Epidermal melanocyte (primary cell): ENCODE measurements around the gene SH3GL2.

Experiments used
- DNase-seq: peaks from one replicate; pipeline ENCODE4 v3.0.0; 2011; ENCODE audit warnings: low spot score; ENCODE audit not compliant: insufficient read length

The SH3GL2 gene

DNA sequence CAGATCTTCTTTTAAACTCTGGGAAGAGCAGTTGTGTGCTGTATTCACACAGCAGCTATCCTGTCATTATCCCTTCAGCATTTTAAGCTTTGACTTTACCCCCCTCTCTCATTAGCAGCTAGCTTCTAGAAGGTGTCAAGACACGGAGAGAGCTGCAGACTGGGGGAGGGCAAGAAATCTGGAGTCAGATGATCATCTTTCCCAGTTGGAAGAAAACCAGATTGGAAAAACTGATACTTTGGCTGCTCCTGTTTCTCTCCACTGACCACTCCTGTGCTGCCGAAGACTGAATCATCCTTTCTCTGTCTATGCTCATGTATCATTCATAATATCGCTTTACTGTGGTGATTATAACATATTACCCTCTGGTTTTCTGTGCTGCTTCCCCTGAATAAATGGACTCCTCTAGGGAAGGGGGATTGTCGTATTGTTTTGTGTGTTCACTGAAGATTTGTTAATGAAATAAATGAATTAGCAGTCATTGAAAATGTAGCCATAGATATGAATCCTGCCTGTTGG, 75.1 kb downstream of the SH3GL2 start:
- DNase-seq = no peak

DNA sequence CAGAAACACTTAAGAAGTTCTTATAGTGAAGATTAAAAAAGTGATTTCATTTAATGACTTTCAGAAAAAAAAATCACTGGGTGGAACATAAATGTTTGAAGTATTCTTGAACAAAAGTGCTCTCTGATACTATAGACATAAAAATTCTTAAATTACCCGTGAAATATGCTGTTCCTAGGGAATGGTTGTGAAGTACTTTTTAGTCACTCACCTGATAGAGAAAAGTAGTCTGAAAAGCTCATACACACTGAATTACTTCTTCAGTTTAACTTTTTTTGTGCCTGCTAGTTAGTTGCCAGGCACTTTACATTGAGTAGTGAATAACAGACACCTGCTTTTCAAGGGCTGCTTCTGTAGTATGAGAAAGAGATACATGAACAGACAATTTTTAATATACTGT, 78.0 kb downstream of the SH3GL2 start:
- no peak for DNase-seq

DNA sequence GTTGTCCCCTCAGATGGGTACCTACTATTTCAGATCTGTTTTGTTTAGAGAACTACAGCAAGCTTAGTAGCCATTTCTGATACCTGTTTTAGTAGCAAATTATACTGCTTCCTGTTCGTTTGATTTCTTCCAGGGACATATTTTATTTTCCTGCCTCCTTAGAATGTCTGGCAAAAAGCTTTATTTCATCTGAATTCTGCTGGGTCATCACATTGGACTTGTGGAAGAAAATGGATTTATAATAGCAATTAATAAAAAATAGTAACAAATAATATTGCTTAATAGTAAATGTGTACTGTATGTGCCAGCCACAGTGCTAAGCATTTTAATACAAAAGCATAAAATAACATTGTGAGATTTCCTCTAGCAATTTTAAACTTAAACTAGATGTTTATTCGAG, 79.4 kb downstream of the SH3GL2 start:
- no peak for DNase-seq

DNA sequence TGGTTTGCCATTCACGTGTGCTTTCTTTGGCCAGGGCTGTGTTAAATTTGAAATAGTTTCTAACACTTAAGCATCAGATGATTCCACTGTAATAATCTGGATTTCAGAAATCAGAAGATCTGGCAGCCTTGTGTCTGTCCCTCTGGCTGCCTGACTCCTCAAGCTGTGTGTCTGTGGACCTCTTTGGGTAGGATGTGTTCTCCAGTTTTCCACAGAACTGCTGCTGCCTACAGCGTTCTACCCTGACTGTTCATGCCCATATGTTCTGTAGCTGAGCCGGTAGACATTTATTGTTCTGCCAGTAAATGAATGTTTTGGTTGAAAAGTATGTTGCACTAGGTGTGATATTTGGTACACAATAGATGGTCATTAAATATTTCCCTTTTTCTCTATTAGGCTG, 81.3 kb downstream of the SH3GL2 start:
- DNase-seq = no peak

DNA sequence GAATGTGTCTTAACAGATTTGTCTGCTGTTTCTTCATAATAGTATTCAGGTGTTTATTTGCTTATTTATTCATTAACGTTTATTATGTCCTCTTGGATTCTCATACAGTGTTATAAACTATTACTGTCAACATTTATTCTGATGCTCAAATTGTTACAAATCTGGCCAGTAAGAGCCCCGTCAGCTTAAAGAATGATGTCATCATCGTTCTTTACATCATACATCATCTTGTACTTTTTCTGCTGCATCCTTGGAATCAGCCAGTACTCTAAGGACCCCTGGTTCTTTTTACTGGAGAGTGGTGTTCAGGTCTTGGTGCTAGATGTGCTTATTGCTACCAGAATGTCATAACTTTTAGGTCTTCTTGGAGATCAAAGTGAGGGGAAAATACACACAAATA, 86.6 kb downstream of the SH3GL2 start:
- DNase-seq = no peak

DNA sequence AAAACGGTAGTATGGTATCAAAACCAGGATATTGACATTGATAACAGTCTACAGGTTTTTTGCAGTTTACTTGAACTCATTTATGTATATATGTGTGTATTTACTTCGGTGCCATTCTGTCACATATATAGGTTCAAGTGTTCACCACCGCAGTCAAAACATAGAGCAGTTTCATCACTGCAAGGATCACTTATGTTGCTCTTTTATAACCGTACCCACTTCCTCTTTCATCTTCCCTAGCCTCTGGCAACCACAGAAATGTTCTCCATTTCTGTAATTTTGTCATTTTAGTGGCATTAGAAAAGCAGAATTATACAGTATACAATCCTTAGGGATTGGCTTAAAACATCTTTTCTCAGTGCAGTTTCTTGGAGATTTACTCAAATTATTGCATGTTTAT, 90.3 kb downstream of the SH3GL2 start:
- no peak for DNase-seq

DNA sequence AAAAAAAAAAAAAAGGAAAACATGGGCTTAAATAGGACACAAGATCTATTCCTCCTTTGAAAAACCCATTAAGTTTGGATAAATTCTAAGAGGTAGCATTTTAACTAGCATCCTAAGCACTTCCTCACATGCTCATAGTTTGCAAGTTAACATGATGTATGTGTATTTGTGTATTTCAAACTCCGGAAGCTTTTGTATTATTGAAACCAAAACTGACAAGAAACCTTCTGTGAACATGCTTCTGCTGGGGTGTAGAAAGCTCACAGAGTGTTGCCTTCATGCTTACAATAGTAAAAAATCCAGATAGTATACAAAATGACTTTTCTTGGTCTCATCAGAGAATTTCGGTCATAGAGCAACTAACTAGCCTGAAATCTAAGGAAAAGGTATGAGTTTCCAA, 103.8 kb downstream of the SH3GL2 start:
- no peak for DNase-seq

DNA sequence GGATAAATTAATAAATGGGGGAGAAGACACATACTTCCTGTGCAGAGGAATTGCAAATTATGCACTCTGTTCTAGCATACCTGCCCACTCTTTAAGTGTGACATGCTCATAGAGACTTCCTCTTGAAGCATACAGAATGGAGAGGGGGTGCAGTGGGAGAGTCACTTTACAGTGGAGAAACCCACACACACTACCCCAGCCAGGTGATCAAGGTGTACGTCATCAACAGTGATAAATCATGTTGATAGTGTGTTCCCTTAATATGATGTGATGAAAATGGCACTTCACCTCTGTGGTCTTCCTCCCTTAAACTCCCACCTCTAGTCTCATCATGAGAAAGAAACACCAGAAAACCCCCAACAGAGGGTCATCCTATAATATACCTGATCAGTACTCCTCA, 110.0 kb downstream of the SH3GL2 start:
- DNase-seq = no peak

DNA sequence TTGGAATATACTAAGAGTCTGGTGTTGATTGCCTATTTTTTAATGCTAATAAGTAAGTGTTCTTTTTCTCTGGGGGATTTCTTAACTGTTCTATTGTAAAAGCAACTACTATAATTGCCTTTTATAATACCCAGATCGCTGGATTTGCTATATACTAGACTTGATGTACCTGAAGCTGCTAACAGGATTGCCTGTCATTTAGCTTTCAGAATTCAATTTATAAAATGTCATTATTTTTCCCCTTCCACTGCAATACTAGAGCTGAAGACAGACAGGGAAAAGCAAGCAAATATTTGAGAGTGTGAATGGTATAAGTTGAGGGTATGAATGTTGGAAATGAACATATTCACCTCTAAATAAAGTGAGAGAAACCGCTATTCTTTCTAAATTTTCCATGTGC, 115.5 kb downstream of the SH3GL2 start:
- no peak for DNase-seq

DNA sequence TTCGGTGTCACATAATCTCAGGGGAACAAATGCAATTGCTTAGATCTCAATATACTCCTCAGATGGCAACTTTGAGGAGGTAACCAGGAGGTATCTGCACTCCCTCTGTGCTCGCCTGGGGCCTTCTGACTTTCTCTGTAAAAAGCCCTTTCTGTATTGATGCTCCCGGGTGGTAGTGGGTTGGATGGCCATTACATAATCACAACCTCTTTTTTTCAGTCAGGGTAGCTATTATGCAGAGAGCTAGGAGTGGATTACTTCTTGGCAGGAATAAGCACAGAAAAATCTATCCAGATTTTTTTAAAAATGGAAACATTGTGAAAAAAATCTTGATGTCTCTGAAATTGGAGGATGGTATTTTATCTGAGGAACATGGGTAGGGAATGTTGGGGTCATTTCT, 116.6 kb downstream of the SH3GL2 start:
- DNase-seq = no peak

DNA sequence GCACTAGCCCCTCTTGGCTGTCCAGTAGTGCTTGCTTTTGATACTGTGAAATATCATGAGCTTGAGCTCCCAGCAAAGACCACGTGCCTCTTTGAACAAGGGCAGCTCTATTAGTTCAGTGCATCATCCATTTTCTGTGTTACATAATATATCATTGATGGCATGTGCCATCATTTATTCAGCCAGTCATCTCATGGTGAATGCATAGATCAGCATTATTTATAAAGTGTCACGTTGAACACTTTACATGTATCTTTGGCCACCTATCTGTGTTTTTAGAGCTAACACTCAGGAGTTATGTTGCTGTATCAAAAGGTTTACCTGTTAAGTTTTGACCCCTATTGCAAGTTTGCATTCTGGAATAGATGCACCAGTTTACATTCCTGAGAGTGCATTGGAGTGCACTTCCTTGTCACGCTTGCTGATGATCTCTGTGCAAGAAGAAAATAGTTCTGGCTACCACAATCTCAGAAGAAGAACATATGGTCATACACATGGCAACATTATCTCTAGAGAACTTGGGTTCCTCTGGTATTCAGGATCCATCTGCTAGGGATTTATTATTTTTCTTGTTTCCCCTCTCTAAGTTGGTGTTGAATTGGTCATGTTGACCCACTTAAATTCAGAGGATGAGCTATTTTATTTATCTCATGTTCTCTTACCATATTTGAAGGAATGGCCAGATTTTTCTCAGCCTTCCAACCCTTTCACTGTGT, 120.9 kb downstream of the SH3GL2 start:
- no peak for DNase-seq

DNA sequence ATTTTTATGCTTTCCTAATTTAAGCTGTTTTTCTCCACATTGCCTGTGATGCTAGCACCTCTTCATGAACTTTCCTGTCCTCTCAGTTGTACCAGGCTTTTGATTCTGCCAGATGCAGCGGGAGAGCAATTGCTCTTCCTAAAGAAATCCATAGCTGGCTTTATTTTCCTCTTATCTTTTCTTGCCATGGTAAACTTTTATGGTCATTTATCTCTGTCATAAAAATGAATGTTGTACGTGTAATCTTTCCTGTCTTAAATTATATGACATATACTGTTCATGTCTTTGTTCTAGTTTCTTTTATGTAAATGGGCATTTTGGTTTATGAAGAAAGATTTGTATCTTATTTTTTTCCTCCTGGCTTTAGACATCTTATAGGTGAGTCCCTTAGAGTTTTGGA, 127.5 kb downstream of the SH3GL2 start:
- no peak for DNase-seq

DNA sequence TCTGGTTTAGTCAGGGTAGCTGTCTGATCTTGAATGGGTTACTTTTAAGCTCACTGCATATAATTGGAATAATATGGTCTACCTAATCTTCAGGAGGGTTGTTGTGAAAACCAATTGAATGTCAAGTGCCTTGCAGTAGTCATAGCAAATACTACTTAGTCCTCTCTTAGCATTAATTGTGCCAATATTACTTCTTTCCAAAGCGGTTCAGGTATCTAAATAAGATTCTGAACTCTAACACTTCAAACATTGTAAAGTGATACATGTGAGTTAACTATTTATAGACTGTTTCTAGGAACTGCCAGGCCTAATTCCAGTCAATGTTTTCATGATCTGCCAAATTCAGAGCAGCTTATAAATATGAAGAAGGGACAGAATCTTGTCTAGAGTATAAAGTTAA, 140.2 kb downstream of the SH3GL2 start:
- no peak for DNase-seq

DNA sequence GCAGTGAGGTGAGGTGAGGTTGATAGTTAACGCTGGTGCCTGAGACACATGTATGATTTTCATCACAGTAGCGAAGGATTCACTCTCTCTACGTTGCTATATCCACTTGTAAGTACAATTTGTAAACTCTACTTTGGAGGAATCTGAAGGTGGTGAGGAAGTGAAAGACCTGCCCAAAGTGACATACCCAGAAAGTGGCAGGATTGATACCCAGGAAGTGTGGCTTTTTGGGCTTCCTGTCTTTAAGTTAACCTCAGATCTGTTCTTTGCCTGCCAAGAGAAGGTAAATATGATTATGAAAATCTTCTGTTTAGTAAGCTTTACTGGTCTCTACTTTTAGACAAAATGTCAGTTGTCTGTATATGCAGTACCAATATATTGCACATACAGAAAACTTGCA, 143.1 kb downstream of the SH3GL2 start:
- DNase-seq = no peak

DNA sequence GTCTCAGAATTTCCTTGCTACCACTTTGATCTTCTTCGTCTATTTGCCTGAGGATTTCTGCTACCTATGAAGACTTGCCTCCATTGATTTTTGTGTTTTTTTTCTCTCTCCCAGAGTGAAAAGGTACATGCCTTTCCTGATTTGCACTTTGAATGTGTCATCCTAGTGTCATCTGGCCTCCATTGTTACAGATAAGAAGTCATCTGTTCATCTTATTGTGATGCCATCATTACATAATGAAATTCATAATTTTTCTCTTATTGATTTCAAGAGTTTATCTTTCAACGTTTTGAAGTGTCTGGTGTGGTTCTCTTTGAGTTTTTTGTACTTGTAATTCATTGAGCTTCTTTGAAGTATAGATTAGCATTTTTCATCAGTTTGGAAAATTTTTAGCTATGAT, 144.8 kb downstream of the SH3GL2 start:
- no peak for DNase-seq

DNA sequence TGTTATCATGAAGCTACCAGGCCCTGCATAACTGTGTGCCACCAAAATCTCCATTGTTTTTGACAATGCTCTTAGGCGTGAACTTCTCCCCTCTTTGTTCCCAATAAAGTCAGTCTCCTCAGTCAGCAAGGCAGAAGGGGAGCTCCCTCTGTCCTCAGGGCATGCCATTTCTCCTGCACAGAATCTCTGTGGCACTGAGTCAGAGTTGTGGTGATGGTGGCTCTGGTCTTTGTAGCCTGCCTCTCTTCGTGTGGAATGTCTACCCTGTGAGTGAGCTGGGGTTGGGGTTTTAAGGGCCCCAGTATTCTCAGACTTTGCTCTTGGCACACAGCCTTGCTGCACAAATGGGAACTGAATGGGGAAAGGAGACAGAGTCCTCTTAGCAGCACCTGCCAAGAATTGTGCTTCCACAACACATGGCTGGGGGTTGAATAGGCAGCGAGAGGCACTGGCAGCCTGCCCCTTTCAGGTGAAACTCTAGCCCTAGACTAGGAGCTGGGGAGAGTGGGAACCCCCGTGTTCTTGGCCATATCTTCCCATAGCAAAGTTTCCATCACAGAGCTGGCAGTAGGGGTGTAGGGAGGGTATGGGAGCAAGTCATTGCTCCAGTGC, 146.6 kb downstream of the SH3GL2 start:
- no peak for DNase-seq

DNA sequence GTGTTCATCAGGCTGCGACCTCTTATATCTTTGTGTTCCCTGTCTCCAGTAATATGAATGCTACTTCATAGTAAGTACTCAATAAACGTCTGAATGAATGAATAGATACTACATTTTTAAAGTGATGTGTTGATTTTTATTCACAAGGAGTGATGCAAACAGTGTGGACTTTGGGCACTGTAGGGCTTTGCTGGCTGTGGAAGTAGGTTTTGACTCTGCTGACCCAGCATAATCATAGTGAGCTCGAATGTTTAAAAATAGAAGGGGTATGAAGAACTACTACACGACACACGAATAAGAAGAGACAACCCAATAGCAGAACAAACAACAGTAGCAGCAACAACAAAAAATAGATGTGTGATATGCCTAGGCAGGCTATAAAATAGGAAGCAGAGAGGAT, 147.4 kb downstream of the SH3GL2 start:
- no peak for DNase-seq

DNA sequence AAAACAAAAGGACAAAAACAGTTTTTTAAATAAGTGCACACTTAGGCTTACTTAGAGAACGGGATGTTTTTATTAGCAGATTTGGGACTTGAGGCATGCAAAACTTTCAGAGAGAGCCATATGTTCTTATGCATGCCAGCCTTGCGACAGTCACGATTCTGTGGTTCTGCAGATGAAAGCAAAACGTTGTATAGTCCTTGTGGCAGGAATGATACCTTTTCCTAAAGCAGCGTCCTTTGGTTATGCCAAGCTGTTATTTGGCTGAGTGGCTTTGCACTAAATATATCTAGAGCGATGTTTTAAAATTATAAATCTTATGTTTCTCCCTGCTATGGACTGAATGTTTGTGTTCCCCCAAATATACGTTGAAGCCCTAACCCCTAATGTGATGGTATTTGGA, 152.0 kb downstream of the SH3GL2 start:
- no peak for DNase-seq

DNA sequence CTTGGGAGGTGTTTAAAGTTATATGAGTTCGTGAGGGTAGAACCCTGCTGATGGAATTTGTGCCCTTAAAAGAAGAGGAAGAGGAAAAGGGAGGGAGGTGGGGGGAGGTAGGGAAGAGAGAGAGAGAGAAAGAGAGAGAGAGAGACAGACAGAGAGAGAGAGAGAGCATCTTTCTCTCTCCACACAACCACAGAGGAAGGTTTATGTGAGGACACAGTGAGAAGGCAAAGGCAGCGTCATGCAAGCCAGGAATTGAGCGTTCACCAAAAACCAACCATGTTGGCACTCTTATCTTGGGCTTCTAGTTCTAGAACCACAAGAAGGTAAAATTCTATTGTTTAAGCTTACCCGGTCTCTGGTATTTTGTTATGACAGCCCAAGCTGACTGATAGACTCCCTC, 152.4 kb downstream of the SH3GL2 start:
- no peak for DNase-seq

DNA sequence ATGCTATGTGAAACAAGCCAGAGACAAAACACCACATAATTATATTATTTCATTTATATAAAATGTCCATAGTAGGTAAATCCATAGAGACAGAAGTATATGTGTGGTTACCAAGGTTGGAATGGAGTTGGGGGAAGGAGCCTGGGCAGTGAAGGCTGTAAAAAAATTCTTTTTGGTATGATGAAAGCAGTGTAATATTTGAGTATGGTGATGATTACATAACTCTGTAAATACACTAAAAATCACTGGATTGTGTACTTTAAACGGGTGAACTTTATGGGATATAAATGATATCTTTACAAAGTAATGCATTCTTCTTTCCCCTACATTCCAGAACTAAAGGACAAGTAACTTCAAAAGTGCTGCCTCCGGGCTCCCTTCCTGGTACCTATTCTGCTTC, 155.8 kb downstream of the SH3GL2 start:
- no peak for DNase-seq

DNA sequence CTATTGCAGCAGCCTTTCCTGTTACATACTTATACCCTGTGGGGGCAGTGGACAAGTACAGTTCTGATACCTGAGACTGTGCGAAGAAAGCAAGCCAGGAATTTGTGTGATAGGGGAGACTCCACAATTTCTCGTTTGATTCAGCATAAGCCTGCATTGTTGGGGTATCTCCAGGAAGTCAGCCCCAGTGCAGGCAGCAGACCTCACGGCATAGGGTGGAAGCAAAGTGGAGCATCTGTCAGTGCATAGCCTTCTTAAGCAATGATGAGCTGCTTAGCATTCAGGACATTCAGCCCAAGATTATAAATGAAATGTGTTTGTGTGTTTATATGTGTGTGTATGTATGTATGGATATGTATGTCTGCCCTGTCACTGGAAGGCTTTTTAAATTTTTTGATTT, 157.0 kb downstream of the SH3GL2 start:
- DNase-seq = no peak

DNA sequence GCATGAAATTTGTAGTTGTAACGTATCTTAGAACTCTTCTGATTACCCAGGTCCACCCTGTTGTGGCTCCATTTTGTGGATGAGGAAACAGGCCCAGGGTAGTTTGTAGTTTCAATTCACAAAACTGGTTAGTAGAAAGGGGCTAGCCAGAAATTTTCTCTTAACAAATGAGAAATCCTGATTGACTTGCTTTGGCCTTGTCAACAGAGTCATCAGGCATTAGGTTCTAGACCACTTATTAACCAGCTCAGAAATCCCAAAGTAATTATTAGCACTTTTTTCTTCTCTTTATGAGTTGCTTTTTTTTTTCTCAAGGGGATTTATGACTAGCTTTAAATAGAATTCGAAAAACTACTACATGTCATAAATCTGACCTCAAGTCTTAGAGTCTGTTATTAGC, 160.2 kb downstream of the SH3GL2 start:
- no peak for DNase-seq

DNA sequence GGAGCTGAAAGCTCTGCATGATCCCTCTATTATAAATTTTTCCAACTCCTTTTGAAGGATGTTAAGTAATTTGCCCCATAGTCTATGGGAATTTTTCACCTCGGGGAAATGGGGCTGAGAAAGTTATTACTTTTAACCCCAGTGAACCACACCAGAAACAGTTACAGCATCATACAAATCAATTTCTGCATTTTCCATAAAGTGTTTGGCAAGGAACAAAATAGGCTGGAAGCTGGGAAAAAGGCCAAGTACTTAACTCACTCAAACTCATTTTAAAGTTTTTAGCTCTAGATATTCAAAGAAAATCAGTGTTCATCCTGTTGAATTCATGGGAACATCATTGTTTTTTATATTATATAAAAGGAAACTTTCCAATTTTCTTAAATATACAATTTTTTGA, 160.9 kb downstream of the SH3GL2 start:
- no peak for DNase-seq
